ENCODE results near the gene KLKB1.

DNA sequence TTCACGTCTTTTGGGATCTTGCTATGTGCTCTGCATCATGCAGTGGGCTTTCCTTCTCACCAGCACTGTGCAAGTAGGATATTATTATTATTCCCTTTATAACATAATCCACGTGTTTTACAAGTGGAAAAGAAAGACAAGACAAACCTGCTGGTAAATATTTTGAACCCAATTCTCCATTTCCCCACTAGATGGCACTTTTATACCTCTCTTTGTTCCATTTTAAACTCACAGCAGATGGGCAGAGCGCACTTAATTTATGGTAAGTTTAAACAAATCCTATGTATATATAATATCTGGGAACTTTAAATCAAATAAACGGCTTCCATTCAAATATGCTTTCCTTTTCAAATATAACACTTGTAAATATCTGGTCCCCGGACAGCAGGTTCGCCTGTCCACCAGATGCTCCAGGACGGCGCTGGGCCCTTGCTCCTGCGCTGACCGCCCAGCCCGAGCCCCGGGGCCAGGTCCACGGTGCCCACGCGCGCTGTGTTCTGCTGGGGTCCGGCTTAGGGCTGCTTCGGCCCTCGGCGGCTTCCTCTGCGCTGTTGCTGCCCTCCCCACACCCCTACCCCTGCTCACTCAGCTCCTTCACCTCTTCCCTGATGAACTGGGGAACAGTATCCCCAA, 69.8 kb downstream of the KLKB1 start:
- TF ChIP-seq, protein P1, sequence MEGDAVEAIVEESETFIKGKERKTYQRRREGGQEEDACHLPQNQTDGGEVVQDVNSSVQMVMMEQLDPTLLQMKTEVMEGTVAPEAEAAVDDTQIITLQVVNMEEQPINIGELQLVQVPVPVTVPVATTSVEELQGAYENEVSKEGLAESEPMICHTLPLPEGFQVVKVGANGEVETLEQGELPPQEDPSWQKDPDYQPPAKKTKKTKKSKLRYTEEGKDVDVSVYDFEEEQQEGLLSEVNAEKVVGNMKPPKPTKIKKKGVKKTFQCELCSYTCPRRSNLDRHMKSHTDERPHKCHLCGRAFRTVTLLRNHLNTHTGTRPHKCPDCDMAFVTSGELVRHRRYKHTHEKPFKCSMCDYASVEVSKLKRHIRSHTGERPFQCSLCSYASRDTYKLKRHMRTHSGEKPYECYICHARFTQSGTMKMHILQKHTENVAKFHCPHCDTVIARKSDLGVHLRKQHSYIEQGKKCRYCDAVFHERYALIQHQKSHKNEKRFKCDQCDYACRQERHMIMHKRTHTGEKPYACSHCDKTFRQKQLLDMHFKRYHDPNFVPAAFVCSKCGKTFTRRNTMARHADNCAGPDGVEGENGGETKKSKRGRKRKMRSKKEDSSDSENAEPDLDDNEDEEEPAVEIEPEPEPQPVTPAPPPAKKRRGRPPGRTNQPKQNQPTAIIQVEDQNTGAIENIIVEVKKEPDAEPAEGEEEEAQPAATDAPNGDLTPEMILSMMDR (IDR thresholded peaks at IDR 0.05), result peak; percentile 66 to 79 (median 69)
- TF ChIP-seq POLR2AphosphoS5 (IDR thresholded peaks at IDR 0.05), result no peak
- TF ChIP-seq POLR2A (IDR thresholded peaks at IDR 0.05), result no peak
- TF ChIP-seq EP300 (IDR thresholded peaks at IDR 0.05; ENCODE audit: low read depth), result no peak

Measured in transverse colon (tissue), 4 donors.